ENCODE measurements around the gene GART. TPM values are rescaled to one million over a fixed set of nuclear protein-coding genes. Genes with fewer than 3 reads are reported as not detected.

Gene GART
- total RNA-seq, 2 donors from 2014 or later: 161 to 187 TPM

DNA sequence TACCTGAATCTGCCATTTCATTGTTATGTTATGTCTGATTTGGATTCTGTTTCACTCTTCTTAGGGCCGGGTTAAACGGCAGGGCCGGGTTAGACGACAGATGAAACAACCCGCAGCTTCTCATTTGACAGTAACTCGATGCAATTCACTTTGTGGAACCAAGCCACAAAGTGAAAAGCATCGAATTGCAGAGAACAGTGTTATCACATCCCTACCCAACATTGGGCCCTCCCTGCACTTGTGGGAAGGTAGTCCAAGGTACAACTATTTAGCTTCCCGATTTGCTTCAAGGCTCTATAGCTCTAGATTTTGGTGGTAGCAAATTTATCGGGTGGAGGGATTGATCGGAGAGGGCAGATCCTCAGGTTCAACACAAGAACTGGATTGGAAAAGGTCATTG lies 17.9 kb upstream of the GART start:
- ATAC-seq (no peak), DNase-seq (ENCODE audit: low spot score in 2 of 2) (no peak)
- H3K36me3 Mint-ChIP-seq: peaks cover 31 to 64% of the 10 kb centered on the region in 2 donors
- H3K9me3 Mint-ChIP-seq: no peaks in the 10 kb centered on the region
- H3K27ac Mint-ChIP-seq: no peak overlapping the region

DNA sequence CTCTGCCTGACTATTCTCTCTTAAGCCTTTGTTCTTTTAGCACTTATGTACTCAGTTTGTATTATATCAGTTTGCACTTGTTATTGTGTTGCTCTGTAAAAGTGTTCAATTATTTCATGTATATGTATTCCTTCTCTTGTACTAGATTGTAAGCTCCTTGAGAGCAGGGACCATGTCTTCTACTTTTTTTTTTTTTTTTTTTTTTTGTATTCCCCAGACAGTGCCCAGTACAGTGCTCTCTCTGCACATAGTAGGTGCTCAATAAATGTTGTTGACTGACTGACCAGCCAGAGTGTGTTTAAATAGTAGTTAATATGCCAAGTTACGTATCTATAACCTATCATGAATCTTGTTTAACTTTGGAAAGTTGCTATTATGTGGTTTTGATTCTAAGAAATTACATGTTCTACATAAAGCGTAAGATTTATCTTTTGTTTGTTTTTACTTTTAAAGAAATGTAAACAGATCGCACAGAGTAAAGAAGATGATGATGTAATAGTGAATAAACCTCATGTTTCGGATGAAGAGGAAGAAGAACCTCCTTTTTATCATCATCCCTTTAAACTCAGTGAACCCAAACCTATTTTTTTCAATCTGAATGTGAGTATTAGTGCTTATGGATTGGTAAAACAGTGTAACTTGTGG lies 17.0 kb upstream of the GART start:
- ATAC-seq (no peak), DNase-seq (ENCODE audit: low spot score in 2 of 2) (no peak)
- H3K36me3 Mint-ChIP-seq: peaks cover 40 to 73% of the 10 kb centered on the region in 2 donors
- no peaks in the 10 kb centered on the region for H3K9me3 Mint-ChIP-seq
- H3K27ac Mint-ChIP-seq: peak overlapping the region in 1 of 2 donors; percentile 50

DNA sequence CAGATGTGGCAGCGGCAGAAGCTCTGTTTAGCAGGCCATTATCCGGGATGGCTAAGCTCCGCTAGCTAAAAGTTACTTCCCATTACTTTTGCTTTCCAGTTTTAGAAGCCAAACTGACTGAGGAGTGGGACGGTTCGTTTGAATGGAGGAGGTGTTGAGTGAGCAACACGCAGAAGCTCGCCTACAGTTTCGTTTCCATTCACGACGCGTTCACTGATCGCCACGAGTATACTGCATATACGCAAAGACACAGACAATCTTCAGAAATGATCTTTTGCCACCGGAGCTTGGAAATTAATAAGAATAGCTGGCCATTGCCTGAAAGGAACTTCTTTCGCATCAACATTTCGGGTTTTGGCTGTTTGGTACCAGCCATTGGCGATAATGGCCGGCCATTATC lies 15.5 kb upstream of the GART start:
- H3K27ac Mint-ChIP-seq: no peak overlapping the region
- no peak for DNase-seq (ENCODE audit: low spot score in 2 of 2)
- no peak for ATAC-seq
- peaks cover 50 to 78% of the 10 kb centered on the region in 2 donors for H3K36me3 Mint-ChIP-seq
- H3K9me3 Mint-ChIP-seq: no peaks in the 10 kb centered on the region

DNA sequence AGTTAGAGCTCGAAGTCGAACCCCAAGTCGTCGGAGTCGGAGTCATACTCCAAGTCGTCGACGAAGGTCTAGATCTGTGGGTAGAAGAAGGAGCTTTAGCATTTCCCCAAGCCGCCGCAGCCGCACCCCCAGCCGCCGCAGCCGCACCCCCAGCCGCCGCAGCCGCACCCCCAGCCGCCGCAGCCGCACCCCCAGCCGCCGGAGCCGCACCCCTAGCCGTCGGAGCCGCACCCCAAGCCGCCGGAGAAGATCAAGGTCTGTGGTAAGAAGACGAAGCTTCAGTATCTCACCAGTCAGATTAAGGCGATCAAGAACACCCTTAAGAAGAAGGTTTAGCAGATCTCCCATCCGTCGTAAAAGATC lies 13.0 kb upstream of the GART start:
- peak overlapping the region in 1 of 2 donors; percentile 21 for H3K27ac Mint-ChIP-seq
- no peaks in the 10 kb centered on the region for H3K9me3 Mint-ChIP-seq
- no peak for DNase-seq (ENCODE audit: low spot score in 2 of 2)
- peaks cover 51 to 74% of the 10 kb centered on the region in 2 donors for H3K36me3 Mint-ChIP-seq
- no peak for ATAC-seq

GRCh38 chr21:33554236-33554981 lies 12.5 kb upstream of the GART start:
- no peak for DNase-seq (ENCODE audit: low spot score in 2 of 2)
- Mint-ChIP-seq H3K27ac (peak overlapping the region; percentile 21 to 62), H3K36me3 (peaks cover 57 to 80% of the 10 kb centered on the region in 2 donors), H3K9me3 (no peaks in the 10 kb centered on the region)
- ATAC-seq: no peak

DNA sequence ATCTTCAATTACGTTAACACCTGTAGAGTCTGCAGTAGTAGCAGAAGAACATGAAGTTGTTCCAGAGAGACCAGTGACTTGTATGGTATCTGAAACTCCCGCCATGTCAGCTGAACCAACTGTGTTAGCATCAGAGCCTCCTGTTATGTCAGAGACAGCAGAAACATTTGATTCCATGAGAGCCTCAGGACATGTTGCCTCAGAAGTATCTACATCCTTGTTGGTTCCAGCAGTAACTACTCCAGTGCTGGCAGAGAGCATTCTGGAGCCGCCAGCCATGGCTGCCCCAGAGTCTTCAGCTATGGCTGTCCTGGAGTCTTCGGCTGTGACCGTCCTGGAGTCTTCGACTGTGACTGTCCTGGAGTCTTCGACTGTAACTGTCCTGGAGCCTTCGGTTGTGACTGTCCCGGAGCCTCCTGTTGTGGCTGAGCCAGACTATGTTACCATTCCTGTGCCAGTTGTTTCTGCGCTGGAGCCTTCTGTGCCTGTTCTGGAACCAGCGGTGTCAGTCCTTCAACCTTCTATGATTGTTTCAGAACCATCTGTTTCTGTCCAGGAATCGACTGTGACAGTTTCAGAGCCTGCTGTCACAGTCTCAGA lies 11.2 kb upstream of the GART start:
- peak in 1 of 2 donors; percentile 19 for ATAC-seq
- no peak for DNase-seq (ENCODE audit: low spot score in 2 of 2)
- Mint-ChIP-seq H3K36me3 (peaks cover 54 to 81% of the 10 kb centered on the region in 2 donors), H3K9me3 (no peaks in the 10 kb centered on the region), H3K27ac (peak overlapping the region in 1 of 2 donors; percentile 66)

GRCh38 chr21:33552093-33552998 lies 10.4 kb upstream of the GART start:
- ATAC-seq: peak; percentile 25
- Mint-ChIP-seq H3K36me3 (peaks cover 54 to 74% of the 10 kb centered on the region in 2 donors), H3K27ac (no peak overlapping the region), H3K9me3 (no peaks in the 10 kb centered on the region)
- no peak for DNase-seq (ENCODE audit: low spot score in 2 of 2)

GRCh38 chr21:33551664-33552063 lies 9.7 kb upstream of the GART start:
- Mint-ChIP-seq H3K27ac (no peak overlapping the region), H3K36me3 (peaks cover 49 to 74% of the 10 kb centered on the region in 2 donors), H3K9me3 (no peaks in the 10 kb centered on the region)
- no peak for DNase-seq (ENCODE audit: low spot score in 2 of 2)
- no peak for ATAC-seq

DNA sequence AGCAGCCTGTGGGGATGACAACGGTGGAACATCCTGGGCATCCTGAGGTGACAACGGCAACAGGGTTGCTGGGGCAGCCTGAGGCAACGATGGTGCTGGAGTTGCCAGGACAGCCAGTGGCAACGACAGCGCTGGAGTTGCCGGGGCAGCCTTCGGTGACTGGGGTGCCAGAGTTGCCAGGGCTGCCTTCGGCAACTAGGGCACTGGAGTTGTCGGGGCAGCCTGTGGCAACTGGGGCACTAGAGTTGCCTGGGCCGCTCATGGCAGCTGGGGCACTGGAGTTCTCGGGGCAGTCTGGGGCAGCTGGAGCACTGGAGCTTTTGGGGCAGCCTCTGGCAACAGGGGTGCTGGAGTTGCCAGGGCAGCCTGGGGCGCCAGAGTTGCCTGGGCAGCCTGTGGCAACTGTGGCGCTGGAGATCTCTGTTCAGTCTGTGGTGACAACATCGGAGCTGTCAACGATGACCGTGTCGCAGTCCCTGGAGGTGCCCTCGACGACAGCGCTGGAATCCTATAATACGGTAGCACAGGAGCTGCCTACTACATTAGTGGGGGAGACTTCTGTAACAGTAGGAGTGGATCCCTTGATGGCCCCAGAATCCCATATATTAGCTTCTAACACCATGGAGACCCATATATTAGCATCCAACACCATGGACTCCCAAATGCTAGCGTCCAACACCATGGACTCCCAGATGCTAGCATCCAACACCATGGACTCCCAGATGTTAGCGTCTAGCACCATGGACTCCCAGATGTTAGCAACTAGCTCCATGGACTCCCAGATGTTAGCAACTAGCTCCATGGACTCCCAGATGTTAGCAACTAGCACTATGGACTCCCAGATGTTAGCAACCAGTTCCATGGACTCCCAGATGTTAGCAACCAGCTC lies 9.1 kb upstream of the GART start:
- ATAC-seq (peak in 1 of 2 donors; percentile 12), DNase-seq (ENCODE audit: low spot score in 2 of 2) (no peak)
- Mint-ChIP-seq H3K9me3 (no peaks in the 10 kb centered on the region), H3K27ac (no peak overlapping the region), H3K36me3 (peaks cover 43 to 71% of the 10 kb centered on the region in 2 donors)

- H3K9me3 Mint-ChIP-seq: no peaks in the 10 kb centered on the region
- H3K36me3 Mint-ChIP-seq: peaks cover 36 to 65% of the 10 kb centered on the region in 2 donors
- ATAC-seq: peak in 1 of 2 donors; percentile 13
- peak overlapping the region in 1 of 2 donors; percentile 64 for H3K27ac Mint-ChIP-seq
- no peak for DNase-seq (ENCODE audit: low spot score in 2 of 2)
Measured at GRCh38 chr21:33549848-33550771, 8.2 kb upstream of the GART start.

DNA sequence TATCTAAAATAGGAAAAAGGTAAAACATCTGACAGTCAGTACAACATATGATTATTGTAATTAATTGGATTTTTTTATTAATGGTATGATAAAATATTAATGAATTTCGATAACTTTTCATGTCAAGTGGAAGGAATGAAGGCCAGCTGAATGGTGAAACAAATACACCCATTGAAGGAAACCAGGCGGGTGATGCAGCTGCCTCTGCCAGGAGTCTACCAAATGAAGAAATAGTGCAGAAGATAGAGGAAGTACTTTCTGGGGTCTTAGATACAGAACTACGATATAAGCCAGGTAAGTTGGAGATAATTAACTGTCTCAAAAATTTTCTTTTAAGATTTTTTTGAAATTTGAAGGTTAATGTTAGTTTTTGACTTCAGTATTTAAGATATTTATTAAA lies 4.2 kb upstream of the GART start:
- DNase-seq (ENCODE audit: low spot score in 2 of 2) (no peak), ATAC-seq (no peak)
- peaks cover 45 to 71% of the 10 kb centered on the region in 2 donors for H3K36me3 Mint-ChIP-seq
- H3K27ac Mint-ChIP-seq: peak overlapping the region in 1 of 2 donors; percentile 90
- no peaks in the 10 kb centered on the region for H3K9me3 Mint-ChIP-seq

- DNase-seq (ENCODE audit: low spot score in 2 of 2) (no peak), ATAC-seq (no peak)
- H3K27ac Mint-ChIP-seq: peak overlapping the region; percentile 99 to 100
- no peaks in the 10 kb centered on the region for H3K9me3 Mint-ChIP-seq
- H3K36me3 Mint-ChIP-seq: peaks cover 48 to 74% of the 10 kb centered on the region in 2 donors
Measured at GRCh38 chr21:33544451-33545195, 2.7 kb upstream of the GART start.

- DNase-seq (ENCODE audit: low spot score in 2 of 2) (peak; percentile 75 to 80), ATAC-seq (peak in 1 of 2 donors; percentile 23)
- H3K36me3 Mint-ChIP-seq: peaks cover 42 to 69% of the 10 kb centered on the region in 2 donors
Measured at GRCh38 chr21:33543505-33544129, 1.7 kb upstream of the GART start.

More at GRCh38 chr21:33543505-33544129, 1.7 kb upstream of the GART start:
- Mint-ChIP-seq H3K27ac (peak overlapping the region; percentile 99 to 100), H3K9me3 (no peaks in the 10 kb centered on the region)

Data from activated naive CD4-positive, alpha-beta T cell treated with anti-CD3 and anti-CD28 coated beads, Interleukin-2, amount 50 U/mL, for 72 hours (primary cell).